Heart right ventricle (tissue), 16 donors: ENCODE data around the gene PKHD1. TPM values are rescaled to one million over a fixed set of nuclear protein-coding genes. Genes with fewer than 3 reads are reported as not detected.
"Not testable (repeated sequence)": the region's sequence is repeated elsewhere in the genome, so short reads cannot be mapped to it uniquely, and the experiment has no call there.

Experiments
- ATAC-seq, 8 donors: fragments of 200-7000 bp; cut with Tn5 transposase; one replicate each; pipeline ENCODE4 v1.9.1; 2020; ENCODE audit warnings: mild to moderate bottlenecking in 8 of 8, moderate library complexity in 8 of 8, moderate number of reproducible peaks in 1 of 8
- DNase-seq, 2 donors: peaks; one replicate each; pipeline ENCODE4 v3.0.0-alpha.2; 2020
- H3K27ac ChIP-seq, 10 donors: fragments of 200-600 bp; sonication (generic) in 2 of 10; one replicate each; pipeline versions ENCODE4 v1.5.0 to v1.8.0; 2020 to 2022; ENCODE audit warnings: mild to moderate bottlenecking in 3 of 10
- H3K27me3 ChIP-seq, 7 donors: fragments of 200-600 bp; one replicate each; pipeline ENCODE4 v1.8.0; 2021 to 2022; ENCODE audit warnings: mild to moderate bottlenecking in 2 of 7
- H3K36me3 ChIP-seq, 9 donors: fragments of 200-600 bp; sonication (generic) in 1 of 9; one replicate each; pipeline versions ENCODE4 v1.5.0 to v1.8.0; 2020 to 2022; ENCODE audit warnings: mild to moderate bottlenecking in 2 of 9
- H3K4me1 ChIP-seq, 9 donors: fragments of 200-600 bp; sonication (generic) in 1 of 9; one replicate each; pipeline versions ENCODE4 v1.5.0 to v1.8.0; 2020 to 2022; ENCODE audit warnings: mild to moderate bottlenecking in 4 of 9
- H3K4me3 ChIP-seq, 10 donors: fragments of 200-600 bp; sonication (generic) in 2 of 10; one replicate each; pipeline versions ENCODE4 v1.5.0 to v1.8.0; 2020 to 2022; ENCODE audit warnings: mild to moderate bottlenecking in 7 of 10, moderate library complexity in 2 of 10
- H3K9me3 ChIP-seq, 11 donors: fragments of 200-600 bp in 10 of 11; sonication (generic) in 2 of 11; one replicate each; pipeline versions ENCODE4 v1.5.0 to v1.8.0; 2013 to 2022; ENCODE audit warnings: mild to moderate bottlenecking in 2 of 11, control low read depth in 1 of 11, moderate library complexity in 1 of 11
- CTCF ChIP-seq, 9 donors: fragments of 200-600 bp; sonication (generic) in 2 of 9; IDR thresholded peaks; one replicate each; pipeline versions ENCODE4 v1.5.0 to v1.8.0; 2021 to 2022; ENCODE audit warnings: antibody characterized with exemption in 9 of 9, mild to moderate bottlenecking in 5 of 9, moderate library complexity in 1 of 9
- WGBS, 2 donors: extraction: QIAGEN DNeasy Blood & Tissue Kit; methylation state at CpG; one replicate each; pipeline ENCODE4 v1.1.7; 2013; ENCODE audit warnings: inconsistent platforms in 1 of 2; 5-methylcytosine and 5-hydroxymethylcytosine counted together
- intact Hi-C, 10 donors: fragments of 100-400 bp; cut with DNase I; formaldehyde crosslinking; loops; one replicate each; pipeline versions ENCODE4 v1.11.1 to v1.14.2; 2022
- polyA plus RNA-seq, 2 donors: library from polyadenylated mRNA; stranded (reverse); fragments of 200-250 nt; gene quantifications; one replicate each; pipeline ENCODE4 v1.2.3, GENCODE V29; 2013
- total RNA-seq, 10 donors: library from RNA; stranded (reverse); fragmentation: NEBNext Ultra II Directional in 3 of 10; extraction: Animal tissue kit (Norgen Biotek cat#: 25700) in 3 of 10; gene quantifications; one replicate each; pipeline versions ENCODE4 v1.2.1 to v1.2.4, GENCODE V29; 2021 to 2023
- donor health status: Arrhythmogenic right ventricular cardiomyopathy.
- donor health status: ischemic (EF 13 %, LVEDD 7.1; RV severe dilation, severe dysfunction).
- donor health status: healthy with polysubstance abuse.
- donor health status: DM: no; HTN: yes; CAD: no.
- donor health status: DM: no; HTN: no; CAD: no.
- donor health status: ischemic (EF 25% LVEDD 6.9; RV normal size, moderate dysfunction).
- donor health status: ischemic (EF 25% LVEDD 5.7; RV mildly dilated, moderate dysfunction).
- donor health status: healthy.
- donor health status: DM: yes; HTN: yes; CAD: no.
- donor health status: Ischemic cardiomyopathy.
- donor health status: ischemic (EF 35%, LVEDD 5.7; RV mildly dilated, moderate dysfunction).
- donor health status: nonischemic (EF 11% LVEDD 7.7; RV severe dilation, severe dysfunction).
- donor health status: DM: yes; HTN: yes; CAD: no.
- donor health status: PGD.
- donor health status: ischemic (EF 29% LVEDD 5.4; RV normal size, mild dysfunction).
- donor health status: nonischemic (EF 23%, LVEDD 6.1; RV moderate dilation, normal function).

Gene PKHD1
- total and polyA plus RNA-seq, 12 donors = under 0.01 to 0.07 (median 0.02) TPM; not detected in 7

GRCh38 chr6:51992876-51993275 lies 94.5 kb downstream of the PKHD1 start:
- TF ChIP-seq CTCF (IDR thresholded peaks at IDR 0.05) = no peak
- Histone ChIP-seq H3K27me3 (peaks cover 0 to 8% (median 0%) of the 10 kb centered on the region in 7 donors), H3K4me3 (no peak overlapping the region), H3K4me1 (no peaks in the 10 kb centered on the region), H3K27ac (no peak overlapping the region), H3K9me3 (no peaks in the 10 kb centered on the region), H3K36me3 (no peaks in the 10 kb centered on the region)
- intact Hi-C loops = no loop called here
- DNase-seq (no peak), ATAC-seq (no peak)
- WGBS, 2 donors = 60 to 66% methylated on average over 3 of the region's 3 CpGs

- no peak for TF ChIP-seq CTCF (IDR thresholded peaks at IDR 0.05)
- Histone ChIP-seq H3K36me3 (no peaks in the 10 kb centered on the region), H3K4me3 (no peak overlapping the region), H3K4me1 (no peaks in the 10 kb centered on the region), H3K27ac (no peak overlapping the region), H3K27me3 (peaks cover 0 to 12% (median 0%) of the 10 kb centered on the region in 7 donors), H3K9me3 (no peaks in the 10 kb centered on the region)
- DNase-seq = no peak
- intact Hi-C loops = no loop called here
- ATAC-seq = no peak
- 90 to 96% methylated on average over 1 of the region's 1 CpG for WGBS, 2 donors
These were observed 97.6 kb downstream of the PKHD1 start for GRCh38 chr6:51989789-51990188.

- Histone ChIP-seq H3K36me3 (no peaks in the 10 kb centered on the region), H3K9me3 (no peaks in the 10 kb centered on the region), H3K4me3 (no peak overlapping the region), H3K27me3 (peaks cover 0 to 12% (median 0%) of the 10 kb centered on the region in 7 donors), H3K27ac (no peak overlapping the region), H3K4me1 (no peaks in the 10 kb centered on the region)
- ATAC-seq (no peak), DNase-seq (no peak)
- intact Hi-C loops = no loop called here
- WGBS, 2 donors = 68 to 75% methylated on average over 5 of the region's 5 CpGs
- TF ChIP-seq CTCF (IDR thresholded peaks at IDR 0.05) = no peak
These were observed 100.5 kb downstream of the PKHD1 start for GRCh38 chr6:51986864-51987263.

GRCh38 chr6:51983564-51983963 lies 103.8 kb downstream of the PKHD1 start:
- intact Hi-C loops = no loop called here
- H3K27ac ChIP-seq = no peak overlapping the region
- no peaks in the 10 kb centered on the region for H3K4me1 ChIP-seq
- no peaks in the 10 kb centered on the region for H3K36me3 ChIP-seq
- peaks cover 0 to 12% (median 0%) of the 10 kb centered on the region in 7 donors for H3K27me3 ChIP-seq
- no peak for ATAC-seq
- no peak for TF ChIP-seq CTCF (IDR thresholded peaks at IDR 0.05)
- no peaks in the 10 kb centered on the region for H3K9me3 ChIP-seq
- no peak for DNase-seq
- H3K4me3 ChIP-seq = no peak overlapping the region
- 38 to 43% methylated on average over 5 of the region's 5 CpGs for WGBS, 2 donors

GRCh38 chr6:51982695-51983094 lies 104.7 kb downstream of the PKHD1 start:
- H3K4me3 ChIP-seq, H3K27ac ChIP-seq, intact Hi-C loops, DNase-seq, H3K36me3 ChIP-seq, H3K9me3 ChIP-seq, H3K4me1 ChIP-seq, ATAC-seq: not testable (repeated sequence)
- WGBS, 2 donors = 67 to 71% methylated on average over 5 of the region's 5 CpGs
- H3K27me3 ChIP-seq = peaks cover 0 to 13% (median 0%) of the 10 kb centered on the region in 7 donors
